ENCODE results near the gene CTNND2. TPM values are rescaled to one million over a fixed set of nuclear protein-coding genes. Genes with fewer than 3 reads are reported as not detected.
A peak's percentile ranks its signal among the peaks of the same experiment; 100 is the strongest.
"Not testable (repeated sequence)": the region's sequence is repeated elsewhere in the genome, so short reads cannot be mapped to it uniquely, and the experiment has no call there.

CTNND2 gene
- total RNA-seq, 3 donors from 2014 or later (not counting 1 experiment from before 2014, with no cell fraction given), result not detected

DNA sequence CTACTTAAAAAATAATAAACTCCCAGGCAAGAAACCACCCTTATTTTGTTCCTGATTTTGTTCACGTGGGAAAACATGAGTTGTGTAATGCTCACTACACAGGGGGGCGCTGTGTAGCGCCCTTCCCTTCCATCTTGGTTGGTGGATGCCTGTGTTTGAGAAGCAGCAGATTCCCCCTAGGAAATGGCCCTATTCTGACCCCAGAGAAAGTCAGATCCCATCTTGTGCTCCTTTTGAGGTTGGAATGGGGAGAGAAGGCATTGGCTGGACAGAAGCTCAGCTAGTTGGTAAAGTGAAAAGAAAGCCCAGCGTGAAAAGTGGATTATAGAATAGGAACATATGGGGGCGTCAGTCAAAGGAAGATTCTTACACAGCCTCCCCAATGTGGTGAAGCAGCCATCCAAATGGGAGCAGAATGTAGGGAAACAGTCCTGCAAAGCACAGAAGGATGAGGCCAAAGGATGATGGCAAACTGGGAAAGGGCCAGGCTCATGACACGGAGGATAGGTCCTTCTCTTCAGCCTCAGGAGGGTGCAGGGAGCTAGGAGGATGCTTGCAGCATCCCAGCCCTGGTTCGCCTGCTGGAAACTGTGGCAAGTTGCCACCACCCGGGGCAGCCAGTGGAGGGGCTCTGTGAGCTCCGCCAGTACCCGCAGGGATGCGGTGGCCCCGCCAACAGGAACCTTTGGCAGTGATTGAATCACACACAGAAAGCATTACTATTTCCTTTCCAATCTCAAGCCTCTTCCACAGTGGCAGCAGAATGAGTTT, 829.0 kb downstream of the CTNND2 start:
- H3K27ac Mint-ChIP-seq, result no peak overlapping the region
- peaks cover 0 to 1% of the 10 kb centered on the region in 2 donors for H3K9me3 Mint-ChIP-seq
- Histone ChIP-seq H3K27me3 (ENCODE audit: control insufficient read depth, insufficient read depth, low read length) (no peaks in the 10 kb centered on the region), H3K36me3 (ENCODE audit: control insufficient read depth, insufficient read depth, low read length) (no peaks in the 10 kb centered on the region), H3K27ac (ENCODE audit: low read length) (no peak overlapping the region), H3K4me1 (ENCODE audit: control insufficient read depth, insufficient read depth, low read length) (no peaks in the 10 kb centered on the region), H3K9me3 (ENCODE audit: control insufficient read depth, insufficient read depth, low read length) (no peaks in the 10 kb centered on the region), H3K4me3 (ENCODE audit: low read length) (no peak overlapping the region)
- no peaks in the 10 kb centered on the region for H3K4me1 Mint-ChIP-seq
- intact Hi-C loops (cut with micrococcal nuclease), result no loop called here
- 69% methylated on average over 12 of the region's 12 CpGs for WGBS (ENCODE audit: insufficient coverage)
- peaks cover 10 to 38% of the 10 kb centered on the region in 2 donors for H3K27me3 Mint-ChIP-seq (ENCODE audit: low read depth in 2 of 2)
- H3K36me3 Mint-ChIP-seq, result no peaks in the 10 kb centered on the region
- H3K4me3 Mint-ChIP-seq, result no peak overlapping the region
- no peak for DNase-seq
- no peak for ATAC-seq
- no peak for TF ChIP-seq CTCF (IDR thresholded peaks at IDR 0.05)

GRCh38 chr5:11072568-11072967, 831.7 kb downstream of the CTNND2 start:
- Histone ChIP-seq H3K4me1 (ENCODE audit: control insufficient read depth, insufficient read depth, low read length) (no peaks in the 10 kb centered on the region), H3K4me3 (ENCODE audit: low read length) (no peak overlapping the region), H3K27ac (ENCODE audit: low read length) (no peak overlapping the region), H3K36me3 (ENCODE audit: control insufficient read depth, insufficient read depth, low read length) (no peaks in the 10 kb centered on the region), H3K27me3 (ENCODE audit: control insufficient read depth, insufficient read depth, low read length) (no peaks in the 10 kb centered on the region), H3K9me3 (ENCODE audit: control insufficient read depth, insufficient read depth, low read length) (no peaks in the 10 kb centered on the region)
- no peak overlapping the region for H3K4me3 Mint-ChIP-seq
- ATAC-seq, result peak in 1 of 3 donors; percentile 6
- peaks cover 14 to 41% of the 10 kb centered on the region in 2 donors for H3K27me3 Mint-ChIP-seq (ENCODE audit: low read depth in 2 of 2)
- H3K36me3 Mint-ChIP-seq, result no peaks in the 10 kb centered on the region
- 83% methylated on average over 5 of the region's 5 CpGs for WGBS (ENCODE audit: insufficient coverage)
- intact Hi-C loops (cut with micrococcal nuclease), result no loop called here
- no peaks in the 10 kb centered on the region for H3K4me1 Mint-ChIP-seq
- no peak for DNase-seq
- H3K27ac Mint-ChIP-seq, result no peak overlapping the region
- H3K9me3 Mint-ChIP-seq, result peaks cover 2 to 9% of the 10 kb centered on the region in 2 donors
- no peak for TF ChIP-seq CTCF (IDR thresholded peaks at IDR 0.05)

- DNase-seq (no peak), ATAC-seq (no peak)
- peaks cover 2 to 9% of the 10 kb centered on the region in 2 donors for H3K9me3 Mint-ChIP-seq
- 60% methylated on average over 1 of the region's 1 CpG for WGBS (ENCODE audit: insufficient coverage)
- peaks cover 12 to 41% of the 10 kb centered on the region in 2 donors for H3K27me3 Mint-ChIP-seq (ENCODE audit: low read depth in 2 of 2)
- no peaks in the 10 kb centered on the region for H3K4me1 Mint-ChIP-seq
- H3K27ac Mint-ChIP-seq, result no peak overlapping the region
- H3K4me3 Mint-ChIP-seq, result no peak overlapping the region
- no peaks in the 10 kb centered on the region for H3K27me3 ChIP-seq (ENCODE audit: control insufficient read depth, insufficient read depth, low read length)
- no peak overlapping the region for H3K4me3 ChIP-seq (ENCODE audit: low read length)
- H3K36me3 Mint-ChIP-seq, result no peaks in the 10 kb centered on the region
- no peaks in the 10 kb centered on the region for H3K4me1 ChIP-seq (ENCODE audit: control insufficient read depth, insufficient read depth, low read length)
- no peak overlapping the region for H3K27ac ChIP-seq (ENCODE audit: low read length)
- H3K9me3 ChIP-seq (ENCODE audit: control insufficient read depth, insufficient read depth, low read length), result no peaks in the 10 kb centered on the region
- intact Hi-C loops (cut with micrococcal nuclease), result no loop called here
- H3K36me3 ChIP-seq (ENCODE audit: control insufficient read depth, insufficient read depth, low read length), result no peaks in the 10 kb centered on the region
- TF ChIP-seq CTCF (IDR thresholded peaks at IDR 0.05), result no peak
Measured at GRCh38 chr5:11072076-11072475, 832.2 kb downstream of the CTNND2 start.

DNA sequence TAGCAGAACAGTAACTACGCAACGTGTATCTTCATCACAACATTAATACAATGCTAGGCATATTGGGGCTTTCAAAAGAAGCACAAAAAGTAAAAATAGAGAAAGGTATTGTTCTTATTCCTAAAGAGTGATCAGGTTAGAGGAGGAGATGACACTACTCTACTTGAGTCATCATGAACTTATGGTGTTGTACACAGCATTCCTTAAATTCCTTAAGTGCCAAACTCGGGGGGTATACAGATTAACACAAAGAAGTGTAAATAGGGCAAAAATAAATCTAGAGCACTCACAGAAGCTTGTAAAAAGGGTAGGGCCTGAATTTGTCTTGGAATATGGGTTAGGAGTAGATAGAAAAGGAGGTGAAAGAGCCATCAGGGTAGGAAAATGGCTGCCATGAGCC, 835.2 kb downstream of the CTNND2 start:
- Histone ChIP-seq H3K36me3 (ENCODE audit: control insufficient read depth, insufficient read depth, low read length) (no peaks in the 10 kb centered on the region), H3K27ac (ENCODE audit: low read length) (no peak overlapping the region), H3K9me3 (ENCODE audit: control insufficient read depth, insufficient read depth, low read length) (no peaks in the 10 kb centered on the region), H3K4me1 (ENCODE audit: control insufficient read depth, insufficient read depth, low read length) (no peaks in the 10 kb centered on the region), H3K27me3 (ENCODE audit: control insufficient read depth, insufficient read depth, low read length) (no peaks in the 10 kb centered on the region), H3K4me3 (ENCODE audit: low read length) (no peak overlapping the region)
- no peak overlapping the region for H3K27ac Mint-ChIP-seq
- DNase-seq (no peak), ATAC-seq (no peak)
- H3K4me3 Mint-ChIP-seq, result no peak overlapping the region
- peaks cover 2 to 9% of the 10 kb centered on the region in 2 donors for H3K9me3 Mint-ChIP-seq
- no peak for TF ChIP-seq CTCF (IDR thresholded peaks at IDR 0.05)
- 78% methylated on average over 1 of the region's 3 CpGs for WGBS (ENCODE audit: insufficient coverage)
- H3K36me3 Mint-ChIP-seq, result no peaks in the 10 kb centered on the region
- peaks cover 11 to 18% of the 10 kb centered on the region in 2 donors for H3K27me3 Mint-ChIP-seq (ENCODE audit: low read depth in 2 of 2)
- intact Hi-C loops (cut with micrococcal nuclease), result no loop called here
- no peaks in the 10 kb centered on the region for H3K4me1 Mint-ChIP-seq

DNA sequence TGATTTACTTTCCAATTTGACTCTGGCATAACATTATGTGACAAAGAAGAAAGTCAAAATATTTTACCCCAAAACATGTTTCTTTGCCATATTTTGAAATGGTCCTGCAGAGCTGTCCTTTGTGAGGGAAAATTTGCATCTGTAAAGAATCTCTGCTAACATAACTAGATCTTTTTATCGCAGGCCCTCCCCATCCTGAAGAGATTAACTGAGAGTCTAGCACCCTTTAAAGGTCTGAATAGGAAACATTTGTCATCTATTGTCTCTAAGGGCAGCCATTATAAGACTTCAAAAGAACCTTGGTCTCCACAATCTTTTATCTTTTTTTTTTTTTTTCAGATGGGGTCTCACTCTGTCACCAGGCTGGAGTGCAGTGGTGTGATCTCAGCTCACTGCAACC, 838.5 kb downstream of the CTNND2 start:
- H3K9me3 Mint-ChIP-seq; H3K36me3 Mint-ChIP-seq; H3K36me3 ChIP-seq (ENCODE audit: control insufficient read depth, insufficient read depth, low read length); H3K27ac Mint-ChIP-seq; H3K27ac ChIP-seq (ENCODE audit: low read length); ATAC-seq; intact Hi-C loops (cut with micrococcal nuclease); H3K4me1 Mint-ChIP-seq; DNase-seq; H3K4me1 ChIP-seq (ENCODE audit: control insufficient read depth, insufficient read depth, low read length); H3K4me3 Mint-ChIP-seq; H3K27me3 ChIP-seq (ENCODE audit: control insufficient read depth, insufficient read depth, low read length); H3K4me3 ChIP-seq (ENCODE audit: low read length); H3K9me3 ChIP-seq (ENCODE audit: control insufficient read depth, insufficient read depth, low read length): not testable (repeated sequence)
- WGBS (ENCODE audit: insufficient coverage), result 86% methylated on average over 1 of the region's 1 CpG
- peaks cover 14 to 16% of the 10 kb centered on the region in 2 donors for H3K27me3 Mint-ChIP-seq (ENCODE audit: low read depth in 2 of 2)
